Hippocampal formation (tissue), 2 donors: ENCODE measurements around the gene CTXND1.

Source experiments
- DNase-seq, 2 donors: peaks; one replicate each; lab custom pipeline; 2025; lab: John Stamatoyannopoulos, UW

The CTXND1 gene

DNA sequence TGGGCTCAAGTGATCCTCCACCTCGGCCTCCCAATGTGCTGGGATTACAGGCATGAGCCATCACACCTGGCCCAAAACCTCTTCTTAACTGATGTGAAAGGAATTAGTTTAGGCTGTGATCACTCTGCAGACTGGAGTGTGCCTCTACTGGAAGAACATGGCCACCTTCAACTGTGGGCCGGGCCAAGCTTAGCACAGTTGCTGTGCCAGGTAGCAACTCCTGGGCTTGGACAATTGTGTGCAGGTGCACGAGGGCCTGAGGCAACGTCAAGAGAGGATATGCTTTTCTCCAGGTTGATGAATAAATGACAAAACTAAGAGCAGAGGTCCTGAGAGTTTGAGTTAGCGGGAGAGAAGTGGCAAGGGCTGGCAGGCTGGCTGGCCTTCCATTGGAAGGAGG, 92.7 kb downstream of the CTXND1 start:
- DNase-seq = no peak

DNA sequence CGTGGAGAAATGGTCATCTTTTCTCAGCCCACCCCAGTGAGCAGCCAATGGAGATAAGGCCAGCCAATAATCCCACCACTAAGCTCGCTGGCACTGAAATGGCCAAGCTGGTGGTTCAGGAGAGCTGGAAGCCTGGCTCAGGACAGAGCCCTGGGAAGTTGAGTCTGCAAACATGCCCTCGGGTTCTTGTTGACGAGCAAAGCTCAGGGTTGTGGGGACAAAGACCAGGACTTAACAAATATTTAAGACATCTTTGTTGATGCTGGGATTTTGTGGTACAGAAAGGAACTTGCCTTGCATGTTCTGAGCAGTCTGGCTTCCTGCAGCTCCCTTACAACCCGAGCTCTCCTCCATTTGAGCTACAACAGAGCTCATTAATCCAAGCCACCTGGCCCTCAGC, 94.8 kb downstream of the CTXND1 start:
- no peak for DNase-seq

DNA sequence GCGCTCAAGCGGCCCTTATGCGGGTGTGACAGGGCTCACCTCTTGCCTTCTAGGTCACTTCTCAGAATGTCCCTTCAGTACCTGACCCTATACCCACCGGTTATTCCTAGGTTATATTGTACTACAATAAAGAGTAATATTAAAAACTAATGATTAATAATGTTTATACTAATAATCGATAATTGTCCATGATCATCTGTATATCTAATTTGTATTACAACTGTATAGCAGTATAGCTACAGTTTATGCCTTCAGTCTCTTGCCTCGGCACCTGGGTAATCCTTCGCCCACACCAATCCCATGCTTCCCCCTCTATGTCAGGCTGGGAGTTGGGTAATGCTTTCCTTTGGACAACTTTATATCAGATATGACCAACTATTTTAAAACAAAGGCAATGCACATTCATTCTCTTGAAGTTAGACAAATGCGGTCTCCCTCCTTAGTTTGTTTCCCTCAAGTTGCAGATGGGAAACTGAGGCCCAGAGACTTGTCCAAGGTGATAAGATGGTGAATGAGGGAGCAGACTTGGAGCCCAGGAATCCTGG, 95.8 kb downstream of the CTXND1 start:
- DNase-seq = no peak

DNA sequence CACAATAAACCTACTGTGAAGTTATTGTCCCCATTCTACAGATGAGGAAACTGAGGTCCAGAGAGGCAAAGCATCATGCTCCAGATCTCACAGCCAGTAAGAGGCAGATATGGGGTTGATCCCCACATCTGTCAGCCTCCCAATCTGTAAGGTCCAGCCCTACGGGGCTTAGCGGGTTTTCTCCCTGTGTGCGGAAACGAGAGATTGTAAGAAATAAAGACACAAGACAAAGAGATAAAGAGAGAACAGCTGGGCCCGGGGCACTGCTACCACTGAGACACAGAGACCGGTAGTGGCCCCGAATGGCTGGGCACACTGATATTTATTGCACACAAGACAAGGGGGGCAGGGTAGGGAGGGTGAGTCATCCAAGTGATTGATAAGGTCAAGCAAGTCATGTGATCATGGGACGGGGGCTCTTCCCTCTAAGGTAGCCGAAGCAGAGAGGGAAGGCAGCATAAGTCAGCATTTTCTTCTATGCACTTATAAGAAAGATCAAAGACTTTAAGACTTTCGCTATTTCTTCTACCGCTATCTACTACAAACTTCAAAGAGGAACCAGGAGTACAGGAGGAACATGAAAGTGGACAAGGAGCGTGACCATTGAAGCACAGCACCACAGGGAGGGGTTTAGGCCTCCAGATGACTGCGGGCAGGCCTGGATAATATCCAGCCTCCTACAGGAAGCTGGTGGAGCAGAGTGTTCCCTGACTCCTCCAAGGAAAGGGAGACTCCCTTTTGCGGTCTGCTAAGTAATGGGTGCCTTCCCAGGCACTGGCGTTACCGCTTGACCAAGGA, 96.4 kb downstream of the CTXND1 start:
- peak in 1 of 2 donors; percentile 5 for DNase-seq

DNA sequence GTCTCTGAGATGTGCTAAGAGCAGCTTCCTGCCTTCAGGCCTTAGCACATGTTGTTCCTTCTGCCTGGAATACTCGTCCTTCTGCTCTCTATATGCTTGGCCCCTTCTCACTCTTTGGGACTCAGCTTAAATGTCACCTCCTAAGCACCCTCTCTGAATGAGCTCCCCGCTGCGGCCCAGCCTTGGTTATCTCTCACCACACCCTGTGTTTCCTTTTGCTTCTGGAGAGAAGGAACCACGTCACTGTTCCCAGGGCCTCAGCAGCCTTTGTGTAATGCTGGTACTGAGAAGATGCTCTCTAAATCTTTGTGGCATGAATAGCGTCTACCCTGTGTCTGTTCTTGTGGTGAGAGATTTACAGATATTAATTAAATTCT, 97.0 kb downstream of the CTXND1 start:
- DNase-seq = no peak

DNA sequence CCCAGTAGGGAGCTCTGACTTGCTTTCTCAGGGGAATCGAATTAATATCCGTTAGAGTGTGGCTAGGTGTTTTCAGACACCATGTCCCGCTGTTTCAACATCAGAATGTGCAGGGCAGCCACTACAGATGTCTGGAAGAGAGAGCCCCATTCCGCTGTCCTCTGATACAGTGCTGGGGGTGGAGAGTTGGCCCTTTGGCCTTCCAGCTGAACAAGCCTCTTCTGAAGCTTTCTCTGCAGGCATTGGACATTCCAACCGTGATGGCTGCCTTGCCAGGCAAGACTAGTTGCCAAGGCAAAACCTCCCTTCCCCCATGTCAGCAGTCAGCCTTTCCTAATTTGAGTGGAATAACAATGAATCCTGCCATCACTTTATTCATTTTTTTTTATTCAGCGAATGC, 97.7 kb downstream of the CTXND1 start:
- DNase-seq = peak; percentile 5 to 6

DNA sequence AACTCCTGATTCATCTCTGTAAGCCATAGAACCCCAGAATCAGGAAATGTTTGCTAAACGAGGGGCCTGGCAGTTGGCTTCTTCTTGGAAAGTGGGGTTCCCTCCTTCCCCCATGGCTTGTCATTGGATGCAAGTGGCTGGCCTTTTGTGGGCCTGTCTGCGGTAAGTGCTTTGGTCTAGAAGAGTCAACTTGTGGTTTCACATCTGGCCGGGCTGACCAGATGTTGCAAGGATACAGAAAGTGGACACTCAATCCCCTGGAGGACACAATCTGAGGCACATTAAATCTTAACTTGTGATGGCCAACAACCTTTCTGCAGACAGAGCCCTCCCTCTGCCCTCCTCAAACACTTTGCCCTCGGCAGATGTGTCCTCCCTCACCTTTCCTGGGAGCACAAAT, 98.1 kb downstream of the CTXND1 start:
- DNase-seq = no peak

DNA sequence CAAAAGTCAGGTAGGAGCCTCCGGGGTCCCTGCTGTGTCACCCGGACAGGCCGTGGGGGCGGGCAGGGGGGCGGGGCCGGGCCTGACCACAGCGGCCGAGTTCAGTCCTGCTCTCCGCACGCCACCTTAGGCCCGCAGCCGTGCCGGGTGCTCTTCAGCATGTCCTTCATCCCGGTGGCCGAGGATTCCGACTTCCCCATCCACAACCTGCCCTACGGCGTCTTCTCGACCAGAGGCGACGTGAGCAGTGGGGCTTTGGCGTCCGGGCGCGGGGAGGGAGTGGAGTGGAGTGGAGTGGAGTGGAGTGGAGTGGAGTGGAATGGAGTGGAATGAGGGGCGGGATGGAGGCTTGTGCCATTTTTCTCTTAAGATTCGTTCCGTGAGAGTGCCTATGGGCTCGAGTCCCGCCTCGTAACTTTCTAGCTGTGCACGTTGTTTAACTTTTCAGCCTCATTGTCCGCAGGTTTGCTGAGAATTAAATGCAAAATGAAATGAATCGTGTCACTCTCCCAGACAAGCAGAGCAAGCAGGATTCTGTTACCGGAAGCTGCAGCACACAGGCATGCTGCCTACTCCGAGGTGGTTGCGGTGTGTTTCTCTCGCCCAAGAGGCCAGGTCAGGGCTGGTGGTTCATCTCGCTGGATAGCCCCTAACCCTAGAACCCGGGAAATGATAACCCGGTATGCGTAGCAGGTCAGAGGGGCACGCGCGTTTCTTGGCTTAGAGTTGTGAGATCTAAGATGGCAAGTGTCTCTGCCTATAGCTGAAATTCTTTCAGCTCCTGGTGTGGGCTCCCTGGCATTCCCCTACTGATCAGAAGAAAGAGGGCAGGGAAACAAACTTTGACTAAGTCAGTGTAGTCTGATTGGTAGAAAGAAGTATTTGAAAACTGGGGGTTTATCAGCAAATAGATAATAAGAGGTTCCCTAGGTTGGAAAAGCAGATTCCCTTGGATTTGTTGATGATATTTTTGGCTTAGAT, 98.8 kb downstream of the CTXND1 start, which contains the start of gene FAH:
FAH (plus strand) TSS at position 104 of the 981 bp plus-strand sequence; CDS start at position 160, 56 bp downstream.
- DNase-seq = peak in 1 of 2 donors; percentile 69

DNA sequence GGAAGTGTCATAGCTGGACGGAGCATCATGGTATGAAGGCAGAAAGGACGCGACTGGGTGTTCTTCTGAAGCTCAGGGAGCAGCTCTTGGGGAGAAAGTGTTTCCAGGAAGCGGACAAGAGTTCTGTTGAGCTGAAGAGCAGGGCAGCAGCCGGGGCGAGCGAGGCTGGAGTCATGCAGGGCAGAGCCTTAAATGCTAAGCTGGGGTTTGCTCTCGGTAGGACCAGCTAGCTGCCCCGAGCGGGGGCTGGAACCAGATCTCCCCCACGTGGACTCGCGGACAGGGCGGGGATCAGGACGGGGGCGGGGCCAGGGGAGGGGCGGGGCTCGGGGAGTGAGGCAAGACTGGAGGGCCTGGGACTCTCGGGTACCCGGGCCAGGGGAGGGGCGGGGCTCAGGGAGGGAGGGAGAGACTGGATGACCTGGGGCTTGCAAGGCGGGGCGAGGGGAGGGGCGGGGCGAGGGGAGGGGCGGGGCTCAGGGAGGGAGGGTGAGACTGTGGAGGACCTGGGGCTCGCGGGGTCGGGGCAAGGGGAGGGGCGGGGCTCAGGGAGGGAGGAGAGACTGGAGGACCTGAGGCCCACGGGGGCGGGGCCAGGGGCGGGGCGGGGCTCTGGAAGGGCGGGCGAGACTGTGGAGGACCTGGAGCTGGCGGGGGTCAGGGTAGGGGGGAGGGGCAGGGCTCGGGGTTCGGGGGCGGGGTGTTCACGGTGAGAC, 99.7 kb downstream of the CTXND1 start:
- DNase-seq = peak; percentile 50 to 88

DNA sequence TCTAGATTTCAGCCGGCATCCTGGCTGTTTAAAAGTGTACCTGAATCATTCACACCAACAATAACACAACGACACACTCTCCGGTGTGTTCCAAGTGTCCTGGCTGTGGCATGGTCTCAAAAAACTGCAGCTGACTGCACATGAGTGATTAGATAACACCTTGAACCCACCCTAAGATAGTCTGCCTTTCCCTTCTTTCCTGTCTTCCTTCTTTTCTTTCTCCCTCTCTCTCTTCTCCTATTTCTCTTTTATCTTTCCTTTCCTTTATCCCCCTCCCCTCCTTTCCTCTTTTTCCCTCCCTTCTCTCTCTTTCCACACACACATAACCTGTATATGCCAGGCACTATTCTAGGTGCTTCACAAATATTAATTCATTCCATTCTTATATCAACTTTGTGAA, 100.4 kb downstream of the CTXND1 start:
- no peak for DNase-seq

DNA sequence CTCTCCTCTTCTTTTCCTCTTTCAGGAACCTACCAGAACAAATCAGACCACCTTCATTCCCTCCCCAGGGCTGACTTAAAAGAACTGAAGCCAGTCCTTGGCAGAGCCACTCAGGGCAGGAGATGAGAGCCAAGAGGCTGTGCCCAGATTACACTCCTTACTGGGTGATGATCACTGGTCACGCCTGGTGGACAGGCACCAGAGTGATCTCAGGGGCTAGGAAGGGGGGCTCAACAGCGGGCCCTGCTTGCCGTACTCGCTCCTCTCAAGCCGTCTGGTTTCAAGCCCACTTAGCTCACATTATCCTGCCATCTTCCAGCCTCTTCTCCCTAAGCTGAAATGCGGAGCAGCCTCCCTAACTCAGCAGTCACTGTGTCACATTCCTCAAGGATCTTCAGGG, 100.9 kb downstream of the CTXND1 start:
- no peak for DNase-seq
